Neural crest cell (in vitro differentiated cells): ENCODE data around the gene MRPL30. TPM values are rescaled to one million over a fixed set of nuclear protein-coding genes. Genes with fewer than 3 reads are reported as not detected.

Experiments
- DNase-seq: peaks from one replicate; pipeline ENCODE4 v3.0.0; 2021; ENCODE audit warnings: low read depth, mixed read lengths, low spot score
- H3K27ac Mint-ChIP-seq: one replicate; pipeline ENCODE4 v1.8.0; 2021; ENCODE audit warnings: mild to moderate bottlenecking, mixed read lengths; ENCODE audit not compliant: unreplicated experiment
- H3K27me3 Mint-ChIP-seq: 2 replicates; pipeline ENCODE4 v1.8.0; 2021; ENCODE audit warnings: low read depth, mild to moderate bottlenecking, mixed read lengths
- H3K36me3 Mint-ChIP-seq: 2 replicates; pipeline ENCODE4 v1.8.0; 2021; ENCODE audit warnings: low read depth, mild to moderate bottlenecking, mixed read lengths
- H3K4me1 Mint-ChIP-seq: 2 replicates; pipeline ENCODE4 v1.8.0; 2021; ENCODE audit warnings: mixed read lengths
- H3K4me3 Mint-ChIP-seq: one replicate; pipeline ENCODE4 v1.8.0; 2021; ENCODE audit warnings: mild to moderate bottlenecking, mixed read lengths
- H3K9me3 Mint-ChIP-seq: 2 replicates; pipeline ENCODE4 v1.8.0; 2021; ENCODE audit warnings: mixed read lengths
- CTCF ChIP-seq: fragments of 200-600 bp; sonication (generic); conservative IDR thresholded peaks from 2 replicates; pipeline ENCODE4 v1.5.0; 2021; ENCODE audit warnings: antibody characterized with exemption, mild to moderate bottlenecking
- total RNA-seq: library from RNA; stranded (reverse); gene quantifications from 2 replicates; pipeline ENCODE4 v1.2.1, GENCODE V29; 2021

The MRPL30 gene
- total RNA-seq, 1 donor from 2014 or later: 44.3 TPM

- H3K27ac Mint-ChIP-seq: no peak overlapping the region
- H3K9me3 Mint-ChIP-seq: no peaks in the 10 kb centered on the region
- H3K36me3 Mint-ChIP-seq: no peaks in the 10 kb centered on the region
- no peaks in the 10 kb centered on the region for H3K27me3 Mint-ChIP-seq
- no peak for TF ChIP-seq CTCF
- no peak for DNase-seq
- no peak overlapping the region for H3K4me3 Mint-ChIP-seq
- no peaks in the 10 kb centered on the region for H3K4me1 Mint-ChIP-seq
Measured at GRCh38 chr2:99240431-99240830, 59.4 kb downstream of the MRPL30 start.

- Mint-ChIP-seq H3K4me1 (no peaks in the 10 kb centered on the region), H3K9me3 (no peaks in the 10 kb centered on the region), H3K27me3 (no peaks in the 10 kb centered on the region), H3K4me3 (no peak overlapping the region), H3K27ac (no peak overlapping the region), H3K36me3 (peaks cover 10% of the 10 kb centered on the region)
- DNase-seq: no peak
- no peak for TF ChIP-seq CTCF
Measured at GRCh38 chr2:99242151-99242550, 61.2 kb downstream of the MRPL30 start.

Other genes with a start within 250 kb of the MRPL30 start
- 0.37 and 0.48 TPM in 2 replicates for gene CRACDL, start 245.0 kb upstream of the MRPL30 start, total RNA-seq
- gene C2orf15, start 39.5 kb upstream of the MRPL30 start, total RNA-seq: 0.23 and 0.37 TPM in 2 replicates
- gene TSGA10, start 26.2 kb upstream of the MRPL30 start, total RNA-seq: 5.8 and 7.9 TPM in 2 replicates
- 6.8 and 8.2 TPM in 2 replicates for gene LIPT1, start 26.2 kb upstream of the MRPL30 start, total RNA-seq
- 31.7 and 36.3 TPM in 2 replicates for gene MITD1, start 126 bp upstream of the MRPL30 start, total RNA-seq
- gene LYG2, start 74.5 kb downstream of the MRPL30 start, total RNA-seq: not detected in 2 replicates
- 1.7 and 1.9 TPM in 2 replicates for gene LYG1, start 120.0 kb downstream of the MRPL30 start, total RNA-seq
- gene TXNDC9, start 155.1 kb downstream of the MRPL30 start, total RNA-seq: 30.7 and 35.0 TPM in 2 replicates
- 49.0 and 50.5 TPM in 2 replicates for gene EIF5B, start 156.2 kb downstream of the MRPL30 start, total RNA-seq